HG02610 (cell line): ENCODE data around the gene CTBP2.
"Not testable (repeated sequence)": the region's sequence is repeated elsewhere in the genome, so short reads cannot be mapped to it uniquely, and the experiment has no call there.

Source experiments
- ATAC-seq: cut with Tn5 transposase; IDR thresholded peaks from one replicate; pipeline ENCODE4 v1.9.1; 2021; ENCODE audit warnings: mild to moderate bottlenecking, moderate library complexity; ENCODE audit not compliant: unreplicated experiment

Gene CTBP2

DNA sequence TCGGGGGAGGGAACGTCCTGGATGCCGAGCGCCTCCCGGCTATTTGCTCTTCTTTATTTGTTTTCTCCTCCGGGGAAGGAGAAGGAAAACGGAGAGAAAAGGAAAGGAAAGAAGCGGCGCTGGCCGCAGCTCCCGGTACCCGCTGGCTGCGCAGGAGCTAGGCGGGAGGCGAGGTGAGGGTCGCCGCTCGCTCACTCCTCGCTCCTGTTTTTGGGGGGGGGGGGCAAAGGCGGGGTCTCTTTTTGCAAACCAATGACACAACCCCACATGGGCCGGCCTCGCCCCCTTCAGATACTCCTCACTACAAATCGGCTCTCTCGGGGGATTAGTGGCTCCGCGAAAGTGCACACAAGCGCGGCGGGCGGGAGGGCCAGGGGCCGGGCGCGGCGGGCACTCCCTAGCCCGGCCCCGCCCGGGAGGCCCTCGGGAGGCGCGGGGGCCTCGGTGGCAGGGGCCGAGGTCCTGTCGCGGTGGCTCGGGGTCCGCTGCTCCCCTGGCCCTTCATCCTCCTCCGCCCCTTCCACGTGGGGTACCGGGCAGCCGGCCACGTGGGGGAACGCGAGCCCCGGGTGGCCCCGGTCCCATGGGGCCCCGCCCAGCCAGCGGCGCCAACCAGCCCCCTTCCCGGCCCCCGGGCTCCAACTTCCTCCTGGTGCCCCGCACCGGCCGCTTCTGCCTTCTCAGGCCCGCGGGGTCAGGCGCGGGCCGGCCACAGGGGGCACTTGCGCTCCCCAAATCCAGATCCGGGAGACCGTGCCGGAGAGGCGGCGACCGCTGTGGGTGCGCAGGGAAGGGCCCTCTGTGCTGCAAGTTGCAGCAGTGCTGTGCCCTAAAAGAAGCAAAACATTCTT, 718 bp upstream of the CTBP2 start:
- no peak for ATAC-seq

DNA sequence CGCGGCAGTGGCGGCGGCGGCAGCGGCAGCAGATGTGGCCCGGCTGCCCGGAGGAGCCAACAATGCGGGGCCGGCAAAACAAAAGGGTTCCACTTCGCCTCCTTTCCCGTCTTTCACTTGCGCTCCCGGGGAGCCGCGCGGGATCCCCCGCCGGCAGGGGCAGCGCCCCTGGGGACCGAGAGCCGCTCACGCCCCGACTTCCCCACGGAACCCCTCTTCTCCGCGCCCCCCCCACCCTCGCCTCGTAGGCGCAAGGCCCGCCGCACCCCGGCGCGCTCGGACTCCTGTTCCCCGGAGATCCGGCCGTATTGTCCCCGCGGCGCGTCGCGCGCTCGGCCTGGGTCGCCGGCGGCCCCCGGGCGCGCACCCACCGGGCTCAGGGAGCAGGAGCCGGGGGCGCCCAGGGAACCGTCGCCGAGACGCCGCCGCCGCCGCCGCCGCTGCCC, 854 bp downstream of the CTBP2 start:
- ATAC-seq = no peak

DNA sequence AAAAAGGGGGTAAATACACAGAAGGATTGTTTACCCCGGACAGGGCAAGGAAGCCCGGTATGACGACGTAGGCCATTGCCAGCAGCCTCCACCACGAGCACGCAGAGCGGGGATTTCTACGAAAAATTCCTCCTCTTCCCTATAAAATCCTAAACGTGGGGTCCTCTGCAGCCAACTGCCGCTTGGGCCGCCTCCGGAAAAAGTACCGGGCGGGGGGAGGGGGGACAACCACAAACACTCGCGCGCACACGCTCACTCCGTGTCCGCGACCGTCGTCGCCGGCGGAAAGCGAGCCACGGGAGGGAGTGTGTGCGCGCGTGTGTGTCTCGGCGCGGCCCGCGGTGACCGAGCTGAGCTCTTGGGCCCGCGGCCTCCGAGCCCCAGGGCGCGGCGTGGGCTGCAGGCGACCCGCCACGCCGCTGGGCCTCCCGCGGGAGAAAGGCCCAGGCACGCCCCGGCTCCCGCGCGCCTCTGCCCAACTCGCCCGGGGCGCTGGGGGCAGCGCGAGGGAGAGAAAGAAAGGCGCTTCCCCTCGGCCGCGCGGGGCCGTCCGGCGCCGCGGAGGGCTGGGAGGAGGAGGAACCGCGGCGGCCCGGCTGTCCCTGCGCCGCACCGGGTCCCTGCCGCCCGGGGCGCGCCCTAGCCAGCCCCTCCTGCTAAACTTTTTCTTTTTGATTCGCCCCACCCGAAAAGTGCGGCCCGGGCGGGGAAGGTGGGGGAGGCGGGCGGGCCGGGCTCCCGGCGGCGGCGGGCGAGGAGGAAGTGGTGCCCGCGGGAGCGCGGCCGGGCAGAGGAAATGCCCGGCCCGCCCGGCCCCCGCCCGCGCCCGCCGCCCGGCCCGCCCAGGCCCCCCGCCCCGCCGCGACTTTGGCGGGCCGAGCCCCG, 1.5 kb downstream of the CTBP2 start:
- ATAC-seq = no peak

DNA sequence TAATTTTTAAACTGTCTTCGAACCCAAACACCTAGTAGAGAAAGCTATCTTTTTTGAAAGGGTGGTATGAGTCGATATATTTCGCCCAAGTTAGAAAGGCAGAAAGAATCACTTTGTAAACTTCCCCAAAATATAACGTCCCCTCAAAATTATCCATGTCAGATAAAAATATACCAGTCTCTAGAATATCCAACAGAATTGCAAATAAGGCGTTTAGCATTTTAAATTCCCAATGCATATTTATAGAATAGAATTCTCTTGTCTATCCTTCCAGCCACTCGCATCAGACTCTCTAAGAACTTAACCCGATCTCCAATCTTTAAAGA, 2.1 kb downstream of the CTBP2 start:
- ATAC-seq = no peak

DNA sequence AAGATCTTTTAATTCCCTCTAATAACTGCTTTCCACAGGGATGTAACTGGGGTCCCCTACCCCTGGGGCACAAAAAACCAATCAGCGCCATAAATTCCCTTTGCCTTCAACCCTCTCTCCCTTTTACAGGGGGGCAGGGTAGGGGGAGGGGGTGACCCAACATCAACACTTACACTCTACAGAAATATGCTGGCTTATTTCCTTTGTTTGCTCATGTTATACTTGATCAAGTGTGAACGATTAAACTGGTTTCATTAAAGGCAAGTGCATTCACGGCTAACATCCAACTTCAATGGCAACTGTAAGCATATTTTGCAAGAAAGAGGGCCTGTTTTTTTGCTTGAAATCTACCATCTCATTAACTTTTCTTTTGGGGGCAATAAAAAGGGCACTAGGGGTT, 2.9 kb downstream of the CTBP2 start:
- ATAC-seq = no peak

DNA sequence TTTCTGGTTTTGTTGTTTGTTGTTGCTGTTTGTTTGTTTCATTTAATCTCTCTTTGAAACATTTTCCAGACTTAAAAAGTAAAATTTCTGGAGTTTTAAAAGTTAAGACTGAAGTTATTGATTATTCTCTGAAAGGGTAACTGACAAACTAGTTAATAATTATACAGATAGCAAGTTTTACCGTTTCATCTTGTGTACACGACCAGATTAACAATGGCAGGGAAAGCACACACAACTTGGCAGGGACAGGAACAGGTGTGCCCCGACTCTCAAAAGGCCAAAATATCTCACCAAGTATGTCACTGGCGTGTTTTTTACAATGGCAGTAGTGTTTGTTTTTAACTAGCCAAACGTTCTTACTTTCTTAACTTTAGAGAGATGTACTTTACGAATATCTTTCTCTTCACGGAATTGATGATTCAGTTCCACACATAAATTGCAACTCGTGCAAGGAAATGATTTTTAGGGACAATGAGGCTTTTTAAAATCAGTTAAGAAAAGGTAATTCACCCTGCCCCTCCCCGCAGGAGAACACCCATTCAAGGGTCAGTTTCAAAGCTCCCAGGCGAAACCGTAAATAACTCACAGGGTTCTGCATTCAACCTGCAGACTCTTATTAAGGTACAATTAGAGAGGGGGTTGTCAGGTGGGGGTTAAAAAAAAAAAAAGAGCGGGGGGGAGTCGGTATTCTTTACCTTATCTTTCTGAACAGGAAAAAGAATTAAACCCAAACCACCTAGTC, 3.5 kb downstream of the CTBP2 start:
- no peak for ATAC-seq

DNA sequence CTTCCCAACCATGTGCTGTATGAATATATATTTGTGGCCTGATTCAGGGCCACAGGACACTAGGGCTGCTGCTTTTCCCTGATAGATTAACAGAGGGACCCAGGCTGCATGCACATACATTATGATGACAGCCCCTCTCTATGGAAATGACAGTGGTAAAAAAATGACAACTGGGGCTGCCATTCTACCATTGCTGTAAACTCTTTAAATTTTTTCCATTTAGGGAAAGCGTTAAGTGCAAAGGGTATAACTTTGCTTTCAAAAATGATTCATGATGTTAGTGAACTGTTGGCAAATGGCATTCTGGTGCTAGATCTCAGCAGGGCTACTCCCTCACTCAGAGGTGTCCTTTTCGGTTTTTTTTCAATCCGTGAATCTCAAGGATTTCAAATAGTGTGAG, 4.2 kb downstream of the CTBP2 start:
- no peak for ATAC-seq

DNA sequence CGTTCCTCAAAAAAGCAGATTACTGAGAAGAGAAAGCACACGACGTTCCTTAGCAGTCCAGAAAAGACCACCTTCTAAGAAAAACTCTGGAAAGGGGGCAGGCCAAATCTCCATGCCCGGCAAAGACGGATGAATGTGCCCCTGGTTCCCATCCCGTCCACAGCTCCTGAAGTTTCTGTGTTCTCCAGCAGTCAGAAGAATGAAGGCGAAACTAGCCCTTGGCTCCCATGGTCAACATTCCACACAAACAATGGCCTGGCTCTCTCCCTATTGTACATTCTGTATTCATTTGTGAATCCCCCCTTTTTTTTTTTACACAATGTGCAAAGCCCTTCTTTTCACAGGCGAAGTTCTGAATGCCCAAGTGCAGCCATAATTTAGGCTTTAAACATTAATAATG, 5.3 kb downstream of the CTBP2 start:
- no peak for ATAC-seq

DNA sequence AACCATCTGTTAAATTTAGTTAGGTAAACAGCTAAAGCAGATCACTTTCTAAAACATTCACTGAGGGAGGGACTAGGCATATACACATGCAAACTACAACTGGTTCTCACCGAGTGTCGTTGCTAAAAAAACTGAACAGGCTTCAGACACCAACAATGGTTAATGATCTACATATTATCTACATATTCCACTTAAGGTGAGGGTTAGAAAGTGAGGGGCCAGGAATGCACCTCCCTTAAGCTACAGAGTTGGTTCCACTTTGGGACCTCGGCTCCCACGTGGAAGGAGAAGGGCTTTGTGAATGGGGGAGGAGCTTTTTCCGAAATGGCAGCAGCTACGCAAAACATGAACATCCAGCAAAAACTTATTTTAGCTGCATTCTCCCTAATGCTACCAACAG, 5.8 kb downstream of the CTBP2 start:
- no peak for ATAC-seq

DNA sequence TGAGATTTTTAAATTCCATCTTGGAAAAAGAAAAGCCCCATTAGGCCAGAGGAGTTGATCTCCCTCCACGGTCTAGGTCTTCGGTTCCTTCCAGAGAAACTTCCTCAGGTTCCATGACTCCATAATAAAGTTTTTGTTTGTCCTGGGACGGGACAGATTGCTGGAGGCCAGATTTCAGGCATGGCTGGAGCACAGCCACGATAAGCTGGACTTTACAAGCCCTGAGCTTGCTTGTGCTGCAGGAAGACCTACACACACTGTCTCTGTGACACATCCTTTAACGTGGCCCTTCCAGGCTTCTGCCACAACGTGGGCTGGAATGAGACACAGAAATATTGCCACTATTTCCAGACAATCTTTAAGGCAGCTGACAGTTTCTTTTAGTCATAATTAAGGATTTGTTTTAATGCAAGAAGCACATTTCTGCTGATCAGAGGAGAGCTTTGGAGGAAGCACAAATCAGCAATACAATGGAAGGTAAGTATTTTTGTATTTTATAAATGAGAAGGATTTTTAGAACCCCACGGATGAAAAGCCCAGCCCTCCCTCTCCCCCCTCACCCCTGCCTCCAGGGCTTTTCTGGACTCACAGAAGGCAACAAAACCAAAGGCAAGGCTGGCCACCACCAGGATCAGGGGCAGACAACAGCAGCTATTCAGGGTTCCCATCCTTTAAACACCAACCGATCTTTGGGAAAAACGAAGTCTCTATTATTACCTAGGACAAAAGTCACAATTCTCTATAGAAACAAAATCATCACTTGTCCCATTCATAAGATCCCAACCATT, 6.5 kb downstream of the CTBP2 start:
- no peak for ATAC-seq

DNA sequence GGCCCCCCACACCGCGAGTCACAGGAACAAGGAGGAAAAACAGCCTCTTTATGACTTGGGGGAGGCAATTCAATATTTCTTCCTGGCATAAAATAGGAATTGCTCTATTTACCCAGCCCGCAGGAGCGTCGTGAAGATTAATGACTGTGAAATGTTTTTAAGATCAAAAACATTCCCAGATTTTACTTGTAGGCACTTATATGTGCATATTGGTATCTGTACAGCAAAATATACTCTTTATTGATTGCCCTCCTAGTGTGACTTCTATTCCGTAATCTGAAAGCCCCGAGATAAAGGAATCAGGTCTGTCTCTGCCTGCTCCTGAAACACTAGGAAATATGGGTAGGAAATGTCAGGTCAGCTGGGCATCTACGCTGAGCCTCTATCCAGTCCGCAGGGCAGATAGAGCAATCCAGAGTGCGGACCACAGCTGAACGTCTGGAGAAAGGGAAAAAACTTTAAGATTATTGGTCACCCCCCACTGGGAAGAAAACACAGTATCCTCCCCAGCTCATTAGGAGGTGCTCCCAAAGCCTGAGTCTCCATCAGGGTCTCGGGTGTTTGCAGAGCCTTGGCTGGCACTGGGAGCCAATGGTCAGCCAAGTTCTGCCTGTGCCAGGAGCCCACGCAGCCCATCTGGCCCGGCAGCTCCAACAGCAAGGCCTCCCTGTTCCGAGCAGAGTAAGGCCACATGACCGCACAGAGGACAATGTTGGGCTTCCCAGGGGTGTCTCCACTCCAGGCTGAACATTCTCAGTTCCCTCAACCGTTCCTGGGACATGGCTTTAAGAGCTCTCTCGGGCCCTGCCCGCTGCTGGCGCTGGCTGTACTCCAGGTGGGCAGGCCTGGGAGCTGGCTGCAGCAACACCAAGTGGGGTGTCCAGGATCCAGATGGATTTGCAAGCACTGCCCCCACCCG, 7.7 kb downstream of the CTBP2 start:
- ATAC-seq = no peak

DNA sequence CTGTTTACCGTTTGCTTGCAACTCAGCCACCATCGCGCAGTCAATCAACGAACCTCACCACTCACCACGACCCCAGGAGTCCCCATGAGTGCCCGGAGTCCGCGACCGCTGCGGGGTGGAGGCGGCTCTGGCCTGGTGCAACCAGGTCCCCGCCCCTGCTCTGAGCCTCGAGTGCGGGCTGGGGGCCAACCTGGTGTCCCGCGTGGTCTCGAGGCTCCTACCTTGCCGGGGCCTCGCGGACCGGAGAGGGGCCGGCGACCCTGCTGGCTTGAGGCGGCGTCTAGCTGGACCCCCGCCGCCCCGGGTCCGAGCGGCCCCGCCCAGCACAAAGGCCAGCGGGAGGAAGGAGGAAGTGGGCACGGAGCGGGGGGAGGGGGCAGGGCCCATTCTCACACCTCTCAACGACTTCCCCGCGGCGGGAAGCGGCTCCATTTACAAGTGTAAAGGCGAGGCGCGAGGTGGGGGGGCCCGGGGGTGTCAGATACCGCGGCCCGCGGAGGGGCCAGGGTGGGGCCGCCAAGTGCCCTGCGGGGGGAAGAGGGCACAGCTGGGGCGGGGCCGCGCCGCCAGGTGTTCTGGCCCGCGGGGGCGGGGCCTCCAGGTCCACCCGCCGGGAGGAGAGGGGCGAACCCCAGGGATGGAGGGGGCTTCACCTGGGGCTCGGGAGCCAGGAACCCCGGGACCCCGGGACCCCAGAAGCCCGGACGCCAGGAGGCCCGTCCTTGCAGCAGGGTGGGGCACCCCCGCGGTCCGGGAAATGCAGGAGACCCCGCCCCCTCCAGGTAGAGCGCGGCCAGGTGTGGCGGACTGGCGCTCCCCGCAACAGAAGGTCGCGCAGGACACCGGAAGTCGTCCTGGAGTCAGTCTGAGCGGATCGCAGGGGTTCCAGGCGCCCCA, 8.6 kb downstream of the CTBP2 start:
- ATAC-seq = no peak

DNA sequence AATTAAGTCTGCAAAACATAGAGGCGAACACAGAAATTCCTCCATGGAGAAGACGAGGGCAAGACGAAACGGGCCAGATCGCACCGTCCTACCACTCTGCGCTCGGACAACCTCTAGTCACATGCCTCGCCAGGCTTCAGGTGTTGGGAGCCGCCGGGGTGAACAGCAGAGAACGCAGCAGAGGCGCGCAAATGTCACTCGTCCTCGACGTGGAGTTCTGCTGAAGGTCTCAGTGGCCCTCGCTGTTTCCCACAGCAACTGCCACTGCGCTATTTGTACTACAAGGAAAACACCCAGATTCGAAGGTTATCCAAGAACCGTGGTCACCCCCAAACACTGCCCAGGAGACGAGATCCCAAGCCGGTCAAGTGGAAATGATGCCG, 9.2 kb downstream of the CTBP2 start:
- no peak for ATAC-seq

DNA sequence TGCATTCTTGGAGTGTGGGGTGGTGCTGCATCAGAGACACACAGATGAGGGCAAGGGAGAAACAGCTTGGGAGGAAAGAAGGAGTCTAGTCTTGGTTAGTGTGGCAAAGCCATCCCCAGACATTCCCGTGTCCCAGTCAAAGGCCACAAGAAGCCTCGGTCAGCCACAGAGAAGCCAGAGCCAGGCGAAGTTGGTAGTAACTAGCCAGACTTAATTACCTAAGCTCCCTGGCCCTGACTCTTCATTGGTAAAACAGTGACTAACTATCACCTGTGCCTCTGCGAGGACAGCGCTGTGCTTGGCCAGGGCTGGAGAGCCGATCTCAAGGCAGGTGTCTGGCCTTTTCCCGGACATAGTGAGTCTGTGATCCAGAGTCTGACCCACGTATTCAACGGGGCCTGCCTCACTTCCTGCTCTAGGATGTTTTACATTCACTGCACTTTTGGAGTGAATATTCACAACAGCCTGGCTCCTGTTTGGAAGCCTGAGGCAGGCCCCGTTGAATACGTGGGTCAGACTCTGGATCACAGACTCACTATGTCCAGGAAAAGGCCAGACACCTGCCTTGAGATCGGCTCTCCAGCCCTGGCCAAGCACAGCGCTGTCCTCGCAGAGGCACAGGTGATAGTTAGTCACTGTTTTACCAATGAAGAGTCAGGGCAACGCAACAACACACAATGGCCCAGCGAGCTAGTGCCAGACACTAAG, 9.8 kb downstream of the CTBP2 start:
- not testable (repeated sequence) for ATAC-seq

DNA sequence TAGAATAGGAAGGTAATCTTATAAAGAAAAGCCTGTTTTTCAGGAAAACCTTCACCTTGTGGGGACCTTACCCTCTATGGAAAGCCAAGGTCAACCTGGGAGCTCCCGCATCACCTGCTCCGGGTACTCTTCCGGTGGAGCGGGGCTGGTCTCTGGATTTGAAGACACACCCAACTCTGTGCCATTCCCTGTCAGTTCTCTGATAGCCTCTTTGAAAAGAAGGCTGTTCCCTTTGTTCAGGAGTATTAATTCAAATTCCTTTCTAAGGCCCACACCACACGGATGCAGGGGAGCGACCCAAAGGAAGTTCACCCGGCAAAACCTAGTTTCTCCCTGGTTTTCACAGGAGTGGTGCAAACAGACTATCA, 10.7 kb downstream of the CTBP2 start:
- ATAC-seq = no peak

DNA sequence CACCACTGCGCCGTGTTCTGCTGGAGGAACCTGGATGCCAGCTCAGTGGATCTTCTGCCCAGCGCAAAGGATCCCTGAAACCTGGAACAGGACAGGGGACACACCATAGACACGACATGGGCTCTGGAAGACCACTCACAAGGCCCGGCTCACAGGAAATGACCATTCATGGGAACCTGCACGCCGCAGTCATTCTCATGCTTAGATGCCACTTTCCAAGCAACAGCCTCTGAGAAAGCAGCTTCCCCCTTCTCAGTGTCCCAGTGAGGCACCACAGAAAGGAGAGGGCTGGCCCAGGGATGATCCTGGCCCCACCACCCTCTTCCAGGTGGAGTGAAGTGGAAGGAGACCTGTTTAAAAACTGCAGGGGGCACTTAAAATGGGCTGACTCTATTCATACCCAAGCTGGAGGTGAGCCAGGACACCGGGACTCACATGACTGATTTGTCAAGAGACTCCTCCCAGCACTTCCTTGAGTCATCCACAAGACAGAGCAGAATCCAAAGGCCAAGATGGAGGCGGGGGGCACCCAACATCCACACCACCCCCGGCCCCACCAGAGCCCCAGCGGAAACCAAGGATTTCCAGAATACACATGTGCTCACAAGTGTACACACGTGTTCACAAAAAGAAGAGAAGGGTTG, 11.2 kb downstream of the CTBP2 start:
- no peak for ATAC-seq

DNA sequence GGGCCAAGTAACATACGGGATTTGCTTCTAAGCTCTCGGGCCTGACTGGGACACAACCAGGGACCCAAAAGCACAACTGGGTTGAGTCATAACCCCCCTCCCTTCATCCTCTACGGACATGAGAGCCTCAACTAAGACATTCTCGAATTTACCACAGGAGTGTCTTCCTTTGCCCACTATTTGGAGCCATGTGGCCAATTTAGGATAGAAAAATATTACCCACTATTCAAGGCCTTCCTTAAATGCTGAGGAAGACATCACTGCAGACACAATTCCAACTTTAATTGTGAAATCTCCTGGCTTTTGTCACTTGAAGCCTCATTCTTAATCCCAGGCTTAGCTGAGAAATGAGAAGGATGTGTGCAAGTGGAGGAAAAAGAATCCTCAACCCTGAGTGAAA, 11.8 kb downstream of the CTBP2 start:
- ATAC-seq = no peak
